Measurements from ENCODE around the gene RBM33. TPM values are rescaled to one million over a fixed set of nuclear protein-coding genes. Genes with fewer than 3 reads are reported as not detected.

Gene RBM33
- polyA plus RNA-seq, 1 experiment: 9.5 TPM

- no peaks in the 10 kb centered on the region for H3K27me3 ChIP-seq (ENCODE audit: control insufficient read depth, insufficient read depth, low read length)
- H3K4me3 ChIP-seq (ENCODE audit: low read depth, low read length): no peak overlapping the region
- POLR2A ChIA-PET: no interaction called here
- H3K9me3 ChIP-seq (ENCODE audit: control insufficient read depth, insufficient read depth, low read length): peaks cover 7% of the 10 kb centered on the region
- no peak for DNase-seq (ENCODE audit: low read depth, low spot score)
- no peak for TF ChIP-seq CTCF (IDR thresholded peaks at IDR 0.05; ENCODE audit: low read depth, low read length)
- CTCF ChIA-PET: interaction anchor here (3.4 kb wide), 1 partner anchor 50 kb away, joined by 16 read pairs; no protein-coding TSS in a partner anchor
- H3K27ac ChIP-seq (ENCODE audit: low read depth, low read length): no peak overlapping the region
Observed at GRCh38 chr7:155648752-155649339, 4.4 kb downstream of the RBM33 start.

- no peak for TF ChIP-seq CTCF (IDR thresholded peaks at IDR 0.05; ENCODE audit: low read depth, low read length)
- Histone ChIP-seq H3K27ac (ENCODE audit: low read depth, low read length) (no peak overlapping the region), H3K4me3 (ENCODE audit: low read depth, low read length) (no peak overlapping the region), H3K27me3 (ENCODE audit: control insufficient read depth, insufficient read depth, low read length) (no peaks in the 10 kb centered on the region), H3K9me3 (ENCODE audit: control insufficient read depth, insufficient read depth, low read length) (peaks cover 7% of the 10 kb centered on the region)
- DNase-seq (ENCODE audit: low read depth, low spot score): no peak
- ChIA-PET POLR2A (no interaction called here), CTCF (interaction anchor here (3.4 kb wide), 1 partner anchor 51 kb away, joined by 16 read pairs; no protein-coding TSS in a partner anchor)
Observed at GRCh38 chr7:155649588-155649987, 5.1 kb downstream of the RBM33 start.

GRCh38 chr7:155652156-155653114 lies 8.0 kb downstream of the RBM33 start:
- H3K27me3 ChIP-seq (ENCODE audit: control insufficient read depth, insufficient read depth, low read length): no peaks in the 10 kb centered on the region
- ChIA-PET CTCF (interaction anchor here (3.4 kb wide), 1 partner anchor 53 kb away, joined by 16 read pairs; no protein-coding TSS in a partner anchor), POLR2A (interaction anchor here (0.6 kb wide), 1 partner anchor 40 kb away, joined by 3 read pairs; no protein-coding TSS in a partner anchor)
- no peak overlapping the region for H3K4me3 ChIP-seq (ENCODE audit: low read depth, low read length)
- no peak overlapping the region for H3K27ac ChIP-seq (ENCODE audit: low read depth, low read length)
- TF ChIP-seq CTCF (IDR thresholded peaks at IDR 0.05; ENCODE audit: low read depth, low read length): no peak
- peaks cover 6% of the 10 kb centered on the region for H3K9me3 ChIP-seq (ENCODE audit: control insufficient read depth, insufficient read depth, low read length)
- no peak for DNase-seq (ENCODE audit: low read depth, low spot score)

GRCh38 chr7:155653803-155654202 lies 9.3 kb downstream of the RBM33 start:
- CTCF ChIA-PET: interaction anchor here (1.0 kb wide), 1 partner anchor 55 kb away, joined by 3 read pairs; no protein-coding TSS in a partner anchor
- POLR2A ChIA-PET: no interaction called here
- no peak overlapping the region for H3K27ac ChIP-seq (ENCODE audit: low read depth, low read length)
- no peak for TF ChIP-seq CTCF (IDR thresholded peaks at IDR 0.05; ENCODE audit: low read depth, low read length)
- H3K9me3 ChIP-seq (ENCODE audit: control insufficient read depth, insufficient read depth, low read length): peaks cover 4% of the 10 kb centered on the region
- no peak overlapping the region for H3K4me3 ChIP-seq (ENCODE audit: low read depth, low read length)
- DNase-seq (ENCODE audit: low read depth, low spot score): no peak
- H3K27me3 ChIP-seq (ENCODE audit: control insufficient read depth, insufficient read depth, low read length): no peaks in the 10 kb centered on the region

Measured in AG04450 (cell line).